Lower lobe of right lung (tissue), 2 donors: ENCODE results near the gene TNFRSF19. TPM values are rescaled to one million over a fixed set of nuclear protein-coding genes. Genes with fewer than 3 reads are reported as not detected.

Source experiments
- ATAC-seq, 2 donors: fragments of 200-7000 bp; cut with Tn5 transposase; one replicate each; pipeline ENCODE4 v1.9.1; 2020 to 2022; ENCODE audit warnings: mild to moderate bottlenecking in 2 of 2, moderate library complexity in 2 of 2
- DNase-seq: peaks from one replicate; pipeline ENCODE4 v3.0.0-alpha.2; 2020
- H3K27ac ChIP-seq: fragments of 200-600 bp; one replicate; pipeline ENCODE4 v1.8.0; 2022
- H3K27me3 ChIP-seq: fragments of 200-600 bp; one replicate; pipeline ENCODE4 v1.8.0; 2022; ENCODE audit warnings: low read depth
- H3K36me3 ChIP-seq: fragments of 200-600 bp; one replicate; pipeline ENCODE4 v1.8.0; 2022; ENCODE audit warnings: mild to moderate bottlenecking
- H3K4me1 ChIP-seq: fragments of 200-600 bp; one replicate; pipeline ENCODE4 v1.8.0; 2022
- H3K4me3 ChIP-seq: fragments of 200-600 bp; one replicate; pipeline ENCODE4 v1.8.0; 2022; ENCODE audit warnings: mild to moderate bottlenecking
- H3K9me3 ChIP-seq: fragments of 200-600 bp; one replicate; pipeline ENCODE4 v1.8.0; 2022
- CTCF ChIP-seq: fragments of 200-600 bp; IDR thresholded peaks from one replicate; pipeline ENCODE4 v1.8.0; 2022; ENCODE audit warnings: antibody characterized with exemption, mild to moderate bottlenecking
- intact Hi-C: fragments of 100-400 bp; cut with DNase I; formaldehyde crosslinking; loops from one replicate; pipeline ENCODE4 v1.11.0; 2022
- total RNA-seq: library from RNA; stranded (reverse); fragmentation: NEBNext Ultra II Directional; extraction: Animal tissue kit (Norgen Biotek cat#: 25700); gene quantifications from one replicate; pipeline ENCODE4 v1.2.1, GENCODE V29; 2021
- donor health status: DM: no; HTN: yes; CAD: no; lungs with severe emphysema.

The TNFRSF19 gene
- total RNA-seq, 1 donor from 2014 or later, result 21.1 TPM

DNA sequence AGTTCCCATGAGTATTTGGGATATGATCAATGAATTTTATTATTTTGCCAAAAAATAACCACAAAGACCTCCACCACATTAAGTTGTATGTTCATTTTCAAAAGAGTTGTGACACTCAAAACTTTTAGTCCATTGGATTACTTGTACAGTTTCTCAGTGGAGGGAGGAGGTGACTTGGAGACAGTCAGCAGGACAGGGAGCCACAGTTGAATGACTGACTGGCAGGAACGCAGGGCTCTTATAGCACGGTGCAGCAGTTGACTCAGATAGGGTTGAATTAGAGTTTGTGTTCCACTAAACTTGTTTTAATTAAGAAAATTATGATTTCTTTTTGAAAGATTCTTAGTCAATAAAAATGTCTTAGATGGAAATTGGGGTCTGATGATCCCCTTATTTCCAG lies 42.5 kb downstream of the TNFRSF19 start:
- DNase-seq (no peak), ATAC-seq (no peak)
- no peak overlapping the region for H3K4me3 ChIP-seq
- H3K27ac ChIP-seq, result no peak overlapping the region
- TF ChIP-seq CTCF, result no peak
- H3K36me3 ChIP-seq, result no peaks in the 10 kb centered on the region
- no peaks in the 10 kb centered on the region for H3K27me3 ChIP-seq
- intact Hi-C loops, result no loop called here
- peaks cover 36% of the 10 kb centered on the region for H3K4me1 ChIP-seq
- H3K9me3 ChIP-seq, result no peaks in the 10 kb centered on the region

- intact Hi-C loops, result no loop called here
Measured at GRCh38 chr13:23613596-23613995, 43.4 kb downstream of the TNFRSF19 start.

GRCh38 chr13:23615395-23616081 lies 45.3 kb downstream of the TNFRSF19 start:
- intact Hi-C loops, result no loop called here
- Histone ChIP-seq H3K27me3 (no peaks in the 10 kb centered on the region), H3K4me1 (peaks cover 11% of the 10 kb centered on the region), H3K9me3 (no peaks in the 10 kb centered on the region), H3K36me3 (no peaks in the 10 kb centered on the region), H3K4me3 (no peak overlapping the region), H3K27ac (no peak overlapping the region)
- no peak for TF ChIP-seq CTCF
- ATAC-seq, result no peak
- DNase-seq, result no peak

More at GRCh38 chr13:23613596-23613995, 43.4 kb downstream of the TNFRSF19 start:
- no peak overlapping the region for H3K27ac ChIP-seq
- no peak for ATAC-seq
- no peaks in the 10 kb centered on the region for H3K27me3 ChIP-seq
- no peaks in the 10 kb centered on the region for H3K9me3 ChIP-seq
- no peaks in the 10 kb centered on the region for H3K36me3 ChIP-seq
- no peak for TF ChIP-seq CTCF
- H3K4me1 ChIP-seq, result peaks cover 30% of the 10 kb centered on the region
- no peak for DNase-seq
- no peak overlapping the region for H3K4me3 ChIP-seq

DNA sequence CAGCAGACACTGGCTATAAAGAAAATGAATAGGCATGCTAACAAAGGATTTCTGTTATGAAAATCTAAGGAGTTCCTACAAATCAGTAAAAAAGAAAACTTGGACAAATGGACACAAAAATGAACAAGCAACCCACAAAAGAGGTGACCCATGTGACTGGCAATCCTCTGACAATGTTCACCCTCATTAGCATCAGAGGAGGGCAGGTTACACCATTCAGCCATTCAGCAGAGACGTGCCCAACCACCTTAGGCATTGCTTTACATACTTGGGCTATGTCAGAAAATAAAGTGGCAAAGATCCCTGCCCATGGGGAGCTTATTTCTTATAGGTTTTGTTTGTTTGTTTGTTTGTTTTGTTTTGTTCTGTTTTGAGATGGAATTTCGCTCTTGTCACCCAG lies 46.0 kb downstream of the TNFRSF19 start:
- Histone ChIP-seq H3K36me3 (no peaks in the 10 kb centered on the region), H3K9me3 (no peaks in the 10 kb centered on the region), H3K27me3 (no peaks in the 10 kb centered on the region), H3K4me3 (no peak overlapping the region), H3K4me1 (peaks cover 4% of the 10 kb centered on the region), H3K27ac (no peak overlapping the region)
- intact Hi-C loops, result no loop called here
- ATAC-seq (no peak), DNase-seq (no peak)
- TF ChIP-seq CTCF, result no peak

GRCh38 chr13:23617551-23618024 lies 47.4 kb downstream of the TNFRSF19 start:
- Histone ChIP-seq H3K27ac (no peak overlapping the region), H3K4me3 (no peak overlapping the region), H3K4me1 (no peaks in the 10 kb centered on the region), H3K27me3 (no peaks in the 10 kb centered on the region), H3K9me3 (no peaks in the 10 kb centered on the region), H3K36me3 (no peaks in the 10 kb centered on the region)
- intact Hi-C loops, result no loop called here
- ATAC-seq (no peak), DNase-seq (no peak)
- TF ChIP-seq CTCF, result no peak
